ENCODE results near the gene BTN1A1.
"Not testable (repeated sequence)": the region's sequence is repeated elsewhere in the genome, so short reads cannot be mapped to it uniquely, and the experiment has no call there.

The BTN1A1 gene

GRCh38 chr6:26502626-26503025, 2.5 kb downstream of the BTN1A1 start:
- FAIRE-seq = no peak

GRCh38 chr6:26507658-26508057, 7.6 kb downstream of the BTN1A1 start:
- FAIRE-seq = no peak
- DNase-seq (ENCODE audit: extremely low spot score, insufficient read length, low read depth) = no peak

More at GRCh38 chr6:26502626-26503025, 2.5 kb downstream of the BTN1A1 start:
- DNase-seq (ENCODE audit: extremely low spot score, insufficient read length, low read depth) = no peak

- not testable (repeated sequence) for FAIRE-seq; DNase-seq (ENCODE audit: extremely low spot score, insufficient read length, low read depth)
Observed at GRCh38 chr6:26511033-26511432, 10.9 kb downstream of the BTN1A1 start.

- DNase-seq (ENCODE audit: extremely low spot score, insufficient read length, low read depth) (no peak), FAIRE-seq (no peak)
Observed at GRCh38 chr6:26514984-26515383, 14.9 kb downstream of the BTN1A1 start.

- DNase-seq (ENCODE audit: extremely low spot score, insufficient read length, low read depth) (no peak), FAIRE-seq (no peak)
Observed at GRCh38 chr6:26516481-26517427, 16.7 kb downstream of the BTN1A1 start.

- FAIRE-seq (no peak), DNase-seq (ENCODE audit: extremely low spot score, insufficient read length, low read depth) (no peak)
Observed at GRCh38 chr6:26519359-26519758, 19.3 kb downstream of the BTN1A1 start.

GRCh38 chr6:26520237-26520849, 20.2 kb downstream of the BTN1A1 start:
- FAIRE-seq (no peak), DNase-seq (ENCODE audit: extremely low spot score, insufficient read length, low read depth) (no peak)

GRCh38 chr6:26520850-26521599, 20.9 kb downstream of the BTN1A1 start:
- peak; percentile 81 for DNase-seq (ENCODE audit: extremely low spot score, insufficient read length, low read depth)
- FAIRE-seq = peak; percentile 44

GRCh38 chr6:26521600-26522391, 21.7 kb downstream of the BTN1A1 start:
- FAIRE-seq = peak; percentile 75
- no peak for DNase-seq (ENCODE audit: extremely low spot score, insufficient read length, low read depth)

- not testable (repeated sequence) for DNase-seq (ENCODE audit: extremely low spot score, insufficient read length, low read depth); FAIRE-seq
Observed at GRCh38 chr6:26522486-26523228, 22.6 kb downstream of the BTN1A1 start.

- FAIRE-seq = not testable (repeated sequence)
Observed at GRCh38 chr6:26524314-26524713, 24.2 kb downstream of the BTN1A1 start.

GRCh38 chr6:26524722-26525370, 24.7 kb downstream of the BTN1A1 start:
- DNase-seq (ENCODE audit: extremely low spot score, insufficient read length, low read depth) (no peak), FAIRE-seq (no peak)

More at GRCh38 chr6:26524314-26524713, 24.2 kb downstream of the BTN1A1 start:
- not testable (repeated sequence) for DNase-seq (ENCODE audit: extremely low spot score, insufficient read length, low read depth)

GRCh38 chr6:26525838-26526237, 25.7 kb downstream of the BTN1A1 start:
- DNase-seq (ENCODE audit: extremely low spot score, insufficient read length, low read depth) (no peak), FAIRE-seq (no peak)

- DNase-seq (ENCODE audit: extremely low spot score, insufficient read length, low read depth) (no peak), FAIRE-seq (no peak)
Observed at GRCh38 chr6:26526928-26527327, 26.8 kb downstream of the BTN1A1 start.

- FAIRE-seq (no peak), DNase-seq (ENCODE audit: extremely low spot score, insufficient read length, low read depth) (no peak)
Observed at GRCh38 chr6:26530203-26530602, 30.1 kb downstream of the BTN1A1 start.

- FAIRE-seq (no peak), DNase-seq (ENCODE audit: extremely low spot score, insufficient read length, low read depth) (no peak)
Observed at GRCh38 chr6:26531897-26532296, 31.8 kb downstream of the BTN1A1 start.

GRCh38 chr6:26532699-26533531, 32.8 kb downstream of the BTN1A1 start:
- peak; percentile 80 for FAIRE-seq
- no peak for DNase-seq (ENCODE audit: extremely low spot score, insufficient read length, low read depth)

GRCh38 chr6:26533532-26533931, 33.4 kb downstream of the BTN1A1 start:
- no peak for DNase-seq (ENCODE audit: extremely low spot score, insufficient read length, low read depth)
- FAIRE-seq = no peak
